IMR-90 (cell line): ENCODE measurements around the gene PARD3.

Experiments
- BHLHE40 ChIP-seq: fragments of 150-350 bp; IDR thresholded peaks from 2 replicates; pipeline ENCODE4 v1.6.1; 2016; ENCODE audit warnings: mild to moderate bottlenecking, low read depth, low read length
- FOS ChIP-seq: fragments of 150-350 bp; IDR thresholded peaks from 2 replicates; pipeline ENCODE4 v1.6.1; 2016; ENCODE audit warnings: low read depth, low read length
- MAFK ChIP-seq: IDR thresholded peaks from 2 replicates; pipeline ENCODE4 v1.6.1; 2012; ENCODE audit warnings: low read depth, low read length, improper control_type of control experiment
- POLR2A ChIP-seq: IDR thresholded peaks from 2 replicates; pipeline ENCODE4 v1.6.1; 2012; ENCODE audit warnings: mild to moderate bottlenecking, low read depth, low read length
- TF ChIP-seq, protein P1 (sequence below): conservative IDR thresholded peaks from 2 replicates; pipeline ENCODE4 v1.5.1; 2012; ENCODE audit warnings: mild to moderate bottlenecking, low read depth, low read length, improper control_type of control experiment

DNA sequence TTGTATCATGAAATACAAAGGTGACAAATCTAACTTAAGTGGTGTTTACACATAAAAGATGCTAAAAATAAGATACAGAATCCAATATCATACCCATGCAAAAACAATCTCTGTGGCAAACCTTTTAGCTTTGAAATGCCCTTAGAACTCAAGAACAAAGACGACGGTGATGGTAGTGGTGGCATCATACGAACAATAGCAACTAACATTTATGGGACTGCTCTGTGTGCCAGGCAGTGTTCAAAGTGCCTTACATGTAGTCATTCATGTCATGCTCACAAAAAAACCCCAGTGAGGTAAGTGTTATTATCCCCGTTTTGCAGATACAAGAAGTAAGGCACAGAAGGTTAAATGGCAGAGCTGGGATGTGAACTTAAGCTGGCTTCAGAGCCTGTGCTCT lies 563.9 kb downstream of the PARD3 start:
- TF ChIP-seq, protein P1, sequence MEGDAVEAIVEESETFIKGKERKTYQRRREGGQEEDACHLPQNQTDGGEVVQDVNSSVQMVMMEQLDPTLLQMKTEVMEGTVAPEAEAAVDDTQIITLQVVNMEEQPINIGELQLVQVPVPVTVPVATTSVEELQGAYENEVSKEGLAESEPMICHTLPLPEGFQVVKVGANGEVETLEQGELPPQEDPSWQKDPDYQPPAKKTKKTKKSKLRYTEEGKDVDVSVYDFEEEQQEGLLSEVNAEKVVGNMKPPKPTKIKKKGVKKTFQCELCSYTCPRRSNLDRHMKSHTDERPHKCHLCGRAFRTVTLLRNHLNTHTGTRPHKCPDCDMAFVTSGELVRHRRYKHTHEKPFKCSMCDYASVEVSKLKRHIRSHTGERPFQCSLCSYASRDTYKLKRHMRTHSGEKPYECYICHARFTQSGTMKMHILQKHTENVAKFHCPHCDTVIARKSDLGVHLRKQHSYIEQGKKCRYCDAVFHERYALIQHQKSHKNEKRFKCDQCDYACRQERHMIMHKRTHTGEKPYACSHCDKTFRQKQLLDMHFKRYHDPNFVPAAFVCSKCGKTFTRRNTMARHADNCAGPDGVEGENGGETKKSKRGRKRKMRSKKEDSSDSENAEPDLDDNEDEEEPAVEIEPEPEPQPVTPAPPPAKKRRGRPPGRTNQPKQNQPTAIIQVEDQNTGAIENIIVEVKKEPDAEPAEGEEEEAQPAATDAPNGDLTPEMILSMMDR = no peak
- TF ChIP-seq POLR2A (no peak), FOS (no peak), BHLHE40 (no peak), MAFK (no peak)
